Aorta (tissue), 5 donors: ENCODE measurements around the gene KCNQ1. TPM values are rescaled to one million over a fixed set of nuclear protein-coding genes. Genes with fewer than 3 reads are reported as not detected.

Experiments
- ATAC-seq: fragments of 200-7000 bp; cut with Tn5 transposase; one replicate; pipeline ENCODE4 v1.9.1; 2022; ENCODE audit warnings: moderate library complexity; ENCODE audit not compliant: low FRiP score
- DNase-seq, 2 donors: peaks; one replicate each; pipeline ENCODE4 v3.0.0-alpha.2; 2020
- H3K27ac ChIP-seq, 2 donors: one replicate each; pipeline ENCODE4 v1.5.1; 2013; ENCODE audit warnings: low read length in 2 of 2, mild to moderate bottlenecking in 2 of 2, moderate library complexity in 2 of 2, control low read depth in 1 of 2, inconsistent platforms in 1 of 2, low read depth in 1 of 2
- H3K27me3 ChIP-seq, 2 donors: one replicate each; pipeline ENCODE4 v1.6.1; 2013; ENCODE audit warnings: control low read depth in 1 of 2, low read length in 1 of 2, mild to moderate bottlenecking in 1 of 2, moderate library complexity in 1 of 2; ENCODE audit not compliant: insufficient read depth in 2 of 2, control insufficient read depth in 1 of 2
- H3K36me3 ChIP-seq, 2 donors: one replicate each; pipeline ENCODE4 v1.6.1; 2013; ENCODE audit warnings: control low read depth in 1 of 2, low read length in 1 of 2, mild to moderate bottlenecking in 1 of 2; ENCODE audit not compliant: insufficient read depth in 2 of 2, control insufficient read depth in 1 of 2
- H3K4me1 ChIP-seq, 2 donors: one replicate each; pipeline ENCODE4 v1.6.1; 2013; ENCODE audit warnings: low read length in 2 of 2, control low read depth in 1 of 2, mild to moderate bottlenecking in 1 of 2, moderate library complexity in 1 of 2; ENCODE audit not compliant: insufficient read depth in 2 of 2, control insufficient read depth in 1 of 2
- H3K4me3 ChIP-seq, 2 donors: one replicate each; pipeline ENCODE4 v1.5.1; 2013; ENCODE audit warnings: low read length in 2 of 2, control low read depth in 1 of 2, mild to moderate bottlenecking in 1 of 2
- H3K9me3 ChIP-seq: one replicate; pipeline ENCODE4 v1.6.1; 2013; ENCODE audit warnings: mild to moderate bottlenecking, low read length; ENCODE audit not compliant: control insufficient read depth
- WGBS, 2 donors: extraction: QIAGEN DNeasy Blood & Tissue Kit; methylation state at CpG; one replicate each; pipeline ENCODE4 v1.1.7; 2013; 5-methylcytosine and 5-hydroxymethylcytosine counted together
- intact Hi-C, 2 donors: fragments of 100-400 bp; cut with DNase I; formaldehyde crosslinking; loops; one replicate each; pipeline versions ENCODE4 v1.14.2 to v1.15.0; 2022
- polyA plus RNA-seq, 2 donors: library from polyadenylated mRNA; stranded (reverse); fragments of 200-250 nt; gene quantifications; one replicate each; pipeline ENCODE4 v1.2.3, GENCODE V29; 2013
- total RNA-seq, 2 donors: library from RNA; stranded (reverse); fragmentation: NEBNext Ultra II Directional; extraction: Animal tissue kit (Norgen Biotek cat#: 25700); gene quantifications; one replicate each; pipeline ENCODE4 v1.2.1, GENCODE V29; 2021
- donor health status: healthy with polysubstance abuse.
- donor health status: Bipolar disorder and iron deficiency.
- donor health status: DM: no; HTN: no; CAD: no.
- donor health status: DM: no; HTN: no; CAD: no.
- donor health status: DM: yes; HTN: yes; CAD: no.

The KCNQ1 gene
- total and polyA plus RNA-seq, 4 donors: 0.67 to 11.5 (median 5.8) TPM

DNA sequence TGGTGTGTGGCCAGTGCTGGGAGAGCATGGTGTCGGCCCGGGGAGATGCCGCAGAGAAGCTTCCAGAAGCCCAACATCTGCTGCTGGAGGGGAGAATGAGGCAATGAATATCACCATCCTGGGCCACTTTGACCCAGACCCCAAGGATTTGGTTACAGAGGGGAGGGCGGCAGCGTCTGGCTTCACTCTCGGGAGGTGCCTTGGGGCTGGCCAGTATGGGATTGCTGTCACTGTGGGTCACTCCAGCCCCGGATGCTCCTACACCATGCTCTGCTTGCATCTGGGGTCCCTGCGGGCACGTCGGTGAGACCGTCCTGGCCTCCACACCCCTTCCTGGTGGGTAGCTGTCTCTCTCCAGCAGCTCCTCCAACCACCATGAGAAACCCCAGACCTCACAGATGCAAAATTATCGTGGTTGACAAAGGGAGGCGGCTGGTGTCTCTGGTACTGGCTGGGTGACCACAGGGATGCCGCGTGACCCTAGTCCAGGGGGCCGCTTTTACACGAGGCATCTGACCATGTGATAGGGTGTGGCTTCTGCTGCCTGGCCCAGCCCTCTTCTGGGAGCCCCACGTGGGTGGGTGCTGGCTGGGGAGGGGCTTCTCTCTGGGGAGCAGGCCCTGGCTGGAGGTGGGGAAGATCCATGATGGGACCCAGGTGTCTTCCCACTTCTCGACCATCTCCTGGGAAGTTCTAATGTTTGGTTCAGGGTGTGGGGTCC, 5.7 kb downstream of the KCNQ1 start:
- DNase-seq (peak; percentile 43 to 62), ATAC-seq (no peak)
- Histone ChIP-seq H3K4me3 (no peak overlapping the region), H3K4me1 (no peaks in the 10 kb centered on the region), H3K9me3 (no peaks in the 10 kb centered on the region), H3K27me3 (no peaks in the 10 kb centered on the region), H3K36me3 (no peaks in the 10 kb centered on the region), H3K27ac (no peak overlapping the region)
- intact Hi-C loops: no loop called here
- WGBS, 2 donors: 81 to 83% methylated on average over 19 of the region's 19 CpGs

DNA sequence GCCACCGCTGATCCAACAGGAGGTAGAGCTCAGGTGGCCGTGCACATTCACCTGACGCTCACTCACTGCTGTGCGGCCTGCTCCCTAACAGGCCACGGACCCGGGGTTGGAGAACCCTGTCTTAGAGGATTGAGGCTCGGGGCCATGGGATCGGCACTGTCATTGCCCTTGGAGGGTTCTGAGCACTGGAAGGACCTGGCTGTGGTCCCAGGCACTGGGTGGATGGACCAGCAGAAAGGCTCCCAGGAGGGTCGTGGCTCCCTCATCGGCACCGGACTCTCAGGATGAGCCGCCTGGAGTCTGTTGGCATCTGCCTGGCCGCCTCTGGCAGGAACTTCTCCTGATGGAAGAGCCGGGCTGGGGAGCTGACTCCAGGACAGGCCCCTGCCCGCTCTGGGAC, 6.5 kb downstream of the KCNQ1 start:
- no peaks in the 10 kb centered on the region for H3K9me3 ChIP-seq
- ATAC-seq: no peak
- H3K27ac ChIP-seq: no peak overlapping the region
- H3K27me3 ChIP-seq: no peaks in the 10 kb centered on the region
- WGBS, 2 donors: 88 to 90% methylated on average over 15 of the region's 15 CpGs
- no peaks in the 10 kb centered on the region for H3K4me1 ChIP-seq
- H3K4me3 ChIP-seq: no peak overlapping the region
- DNase-seq: peak; percentile 40 to 72
- H3K36me3 ChIP-seq: no peaks in the 10 kb centered on the region
- intact Hi-C loops: no loop called here

DNA sequence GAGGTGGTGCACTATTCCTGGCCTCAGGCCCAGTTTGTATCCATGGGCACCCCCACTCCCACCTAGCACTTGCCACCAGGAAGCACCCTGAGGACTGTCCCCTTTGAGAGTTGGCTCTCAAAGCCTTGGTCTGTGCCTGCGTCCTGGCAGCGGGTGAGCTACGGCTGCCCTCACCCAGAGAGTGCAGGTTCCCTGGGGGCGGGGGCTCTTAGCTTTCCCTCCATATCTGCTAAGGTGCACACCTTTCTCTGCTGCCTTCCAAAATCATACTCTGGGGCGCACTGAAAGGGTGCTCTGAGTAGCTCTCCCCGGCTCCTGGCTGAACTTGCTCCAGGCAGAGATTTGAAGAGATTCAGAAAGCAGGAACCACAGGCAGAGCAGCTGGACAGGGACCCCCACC, 7.1 kb downstream of the KCNQ1 start:
- WGBS, 2 donors: 65 to 68% methylated on average over 6 of the region's 6 CpGs
- no peak overlapping the region for H3K27ac ChIP-seq
- DNase-seq: peak; percentile 24 to 51
- no peaks in the 10 kb centered on the region for H3K9me3 ChIP-seq
- no peaks in the 10 kb centered on the region for H3K36me3 ChIP-seq
- ATAC-seq: no peak
- intact Hi-C loops: no loop called here
- H3K4me3 ChIP-seq: no peak overlapping the region
- no peaks in the 10 kb centered on the region for H3K4me1 ChIP-seq
- no peaks in the 10 kb centered on the region for H3K27me3 ChIP-seq

DNA sequence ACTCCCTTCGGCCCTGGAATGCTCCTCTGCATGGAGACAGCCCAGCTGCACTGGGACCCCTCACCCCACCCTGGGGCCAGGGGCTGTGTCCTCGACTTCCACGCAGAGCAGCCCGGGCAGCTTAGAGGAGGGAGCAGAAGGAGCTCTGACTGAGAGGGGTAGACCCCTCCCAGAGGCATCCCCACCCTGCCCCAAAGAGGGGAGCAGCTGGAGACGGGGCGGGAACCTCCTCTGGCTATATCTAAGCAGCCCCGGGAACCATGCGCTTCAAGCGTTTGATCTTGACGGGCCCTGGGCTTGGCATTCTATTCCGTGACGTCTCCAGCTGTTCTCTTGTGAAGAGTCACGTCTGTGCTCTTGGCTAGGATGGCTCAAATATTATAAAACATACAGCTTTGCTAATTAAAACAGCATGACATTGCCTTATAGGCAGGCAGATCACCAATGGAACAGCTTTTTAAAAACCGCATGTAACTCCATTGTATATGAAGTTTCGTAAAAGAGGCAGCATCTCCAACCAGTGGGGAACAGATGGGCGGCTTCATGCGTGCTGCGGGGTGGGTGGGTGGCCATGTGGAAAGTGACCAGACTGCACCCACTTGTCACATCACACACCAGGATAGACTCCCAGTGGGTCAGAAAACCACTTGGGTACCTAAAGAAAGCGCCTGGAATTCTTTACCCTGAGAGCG, 7.7 kb downstream of the KCNQ1 start:
- ATAC-seq (no peak), DNase-seq (peak; percentile 26 to 39)
- WGBS, 2 donors: 49 to 50% methylated on average over 20 of the region's 20 CpGs
- no peak overlapping the region for H3K27ac ChIP-seq
- no peak overlapping the region for H3K4me3 ChIP-seq
- intact Hi-C loops: no loop called here
- no peaks in the 10 kb centered on the region for H3K27me3 ChIP-seq
- H3K9me3 ChIP-seq: no peaks in the 10 kb centered on the region
- H3K36me3 ChIP-seq: no peaks in the 10 kb centered on the region
- no peaks in the 10 kb centered on the region for H3K4me1 ChIP-seq

DNA sequence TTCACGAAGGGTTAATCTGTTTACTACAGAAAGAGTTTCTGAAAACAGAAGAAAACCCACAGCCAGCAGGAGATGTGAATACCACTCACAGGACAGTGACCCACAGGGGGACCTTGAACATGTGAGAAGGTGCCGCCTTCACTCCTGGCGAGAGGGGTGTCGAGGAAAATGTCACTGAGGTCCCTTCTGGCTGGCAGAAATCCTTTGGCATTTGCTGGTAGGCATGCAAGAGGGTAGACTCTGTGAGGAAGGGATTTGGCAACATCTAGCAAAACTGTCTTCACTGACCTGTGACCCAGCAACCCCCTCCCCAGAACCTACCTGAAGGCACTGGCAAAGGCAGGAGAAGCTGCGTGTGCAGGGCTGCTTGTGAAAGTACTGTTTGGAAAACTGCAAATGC, 8.6 kb downstream of the KCNQ1 start:
- Histone ChIP-seq H3K9me3 (no peaks in the 10 kb centered on the region), H3K36me3 (no peaks in the 10 kb centered on the region), H3K27me3 (no peaks in the 10 kb centered on the region), H3K4me3 (no peak overlapping the region), H3K4me1 (no peaks in the 10 kb centered on the region), H3K27ac (no peak overlapping the region)
- 88 to 90% methylated on average over 5 of the region's 5 CpGs for WGBS, 2 donors
- intact Hi-C loops: no loop called here
- no peak for ATAC-seq
- DNase-seq: peak; percentile 9 to 21

DNA sequence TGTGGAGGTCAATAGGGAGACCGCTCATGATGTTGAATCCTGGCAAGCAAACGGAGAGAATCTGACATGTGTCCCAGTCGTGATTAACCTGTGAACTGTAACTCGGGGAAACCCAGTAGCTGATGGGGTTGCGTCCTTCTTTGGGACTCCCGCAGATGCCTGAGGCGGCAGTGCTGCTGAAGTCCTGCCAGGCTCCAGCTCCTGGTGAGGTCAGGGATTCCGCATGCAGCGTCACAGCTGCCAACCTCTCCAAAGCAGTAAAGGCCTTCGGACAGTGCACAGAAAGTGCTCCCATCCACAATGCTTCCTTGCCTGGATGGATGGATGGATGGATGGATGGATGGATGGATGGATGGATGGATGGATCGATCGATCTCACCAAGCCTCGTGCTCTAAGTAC, 13.5 kb downstream of the KCNQ1 start:
- ATAC-seq: no peak
- WGBS, 2 donors: 82 to 87% methylated on average over 13 of the region's 13 CpGs

DNA sequence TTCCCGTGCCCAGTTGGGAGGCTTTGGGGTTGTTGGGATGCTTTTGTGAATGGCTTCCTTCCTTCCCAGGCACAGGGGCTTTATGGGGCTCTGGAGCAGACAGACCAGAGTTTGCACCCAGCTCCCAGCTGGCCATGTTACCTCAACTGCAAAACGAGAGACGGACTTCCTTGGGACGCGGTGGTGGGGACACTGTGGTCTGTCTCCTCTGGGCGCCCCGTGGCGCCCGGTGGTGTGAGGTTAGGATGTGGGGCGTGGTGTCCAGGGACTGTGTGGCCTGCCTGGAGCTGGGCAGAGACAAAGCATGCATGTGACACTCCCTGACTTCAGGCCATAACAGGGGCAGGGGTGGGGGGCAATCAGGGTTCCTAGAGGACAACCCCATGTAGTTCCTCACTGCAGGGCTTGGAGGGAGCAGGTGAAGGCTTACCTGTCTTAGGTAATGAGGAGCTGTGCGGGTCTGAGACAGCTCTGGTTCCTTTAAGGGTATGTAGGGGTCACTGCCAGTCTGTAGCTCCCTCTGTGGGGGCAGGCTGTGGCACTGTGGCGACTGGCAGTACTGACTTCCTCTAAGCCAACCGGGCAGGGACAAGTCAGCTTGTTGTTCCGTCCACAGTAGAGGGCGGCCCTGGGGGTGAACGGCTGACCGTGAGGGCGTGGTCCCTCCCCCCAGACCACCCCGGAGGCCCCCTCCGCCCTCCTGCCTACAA, 14.4 kb downstream of the KCNQ1 start:
- WGBS, 2 donors: 76 to 77% methylated on average over 20 of the region's 20 CpGs
- no peak overlapping the region for H3K27ac ChIP-seq
- no peaks in the 10 kb centered on the region for H3K9me3 ChIP-seq
- no peaks in the 10 kb centered on the region for H3K4me1 ChIP-seq
- H3K36me3 ChIP-seq: no peaks in the 10 kb centered on the region
- no peaks in the 10 kb centered on the region for H3K27me3 ChIP-seq
- DNase-seq: peak; percentile 33 to 65
- intact Hi-C loops: no loop called here
- ATAC-seq: no peak
- no peak overlapping the region for H3K4me3 ChIP-seq

More for the DNA sequence above, 13.5 kb downstream of the KCNQ1 start:
- Histone ChIP-seq H3K4me3 (no peak overlapping the region), H3K9me3 (no peaks in the 10 kb centered on the region), H3K4me1 (no peaks in the 10 kb centered on the region), H3K27ac (no peak overlapping the region), H3K36me3 (no peaks in the 10 kb centered on the region), H3K27me3 (no peaks in the 10 kb centered on the region)
- intact Hi-C loops: no loop called here
- peak; percentile 11 to 54 for DNase-seq

DNA sequence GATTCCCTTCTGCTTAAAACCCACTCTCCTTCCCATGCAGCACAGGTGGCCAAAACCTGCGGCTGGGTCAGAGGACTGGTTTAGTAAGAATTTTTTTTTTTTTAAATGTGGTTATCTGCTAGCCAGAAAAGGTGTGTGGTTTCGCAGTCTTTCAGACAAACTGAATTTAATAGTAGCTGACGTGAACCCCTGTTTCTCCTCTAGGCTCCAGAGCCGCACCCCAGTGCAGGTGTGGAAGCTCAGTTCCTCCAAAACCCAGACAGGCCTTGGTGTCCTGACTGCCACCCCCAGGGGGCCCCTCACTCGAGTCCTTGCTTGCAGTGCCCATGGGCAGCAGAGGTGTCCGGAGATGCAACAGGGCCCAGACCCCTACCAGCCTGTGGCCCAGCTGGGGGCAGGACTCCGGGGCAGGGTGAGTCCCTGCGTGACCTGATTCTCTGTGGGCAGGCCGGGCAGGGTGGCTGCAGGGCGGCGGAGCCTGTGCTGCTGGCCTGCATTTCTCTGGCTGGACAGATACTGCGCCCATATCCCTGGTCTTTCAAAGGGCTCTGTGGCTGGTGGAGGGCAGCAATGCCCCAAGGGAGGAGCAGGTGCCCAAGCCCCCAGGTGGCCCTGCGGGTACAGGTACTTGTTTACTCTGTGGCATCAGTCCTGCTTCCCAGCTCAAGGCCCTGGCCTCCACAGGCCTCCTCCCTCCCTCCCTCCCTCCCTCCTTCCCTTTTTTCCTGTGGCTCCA, 15.2 kb downstream of the KCNQ1 start:
- H3K4me3 ChIP-seq: no peak overlapping the region
- ATAC-seq: no peak
- no peaks in the 10 kb centered on the region for H3K4me1 ChIP-seq
- H3K36me3 ChIP-seq: no peaks in the 10 kb centered on the region
- 90 to 91% methylated on average over 13 of the region's 13 CpGs for WGBS, 2 donors
- H3K27me3 ChIP-seq: no peaks in the 10 kb centered on the region
- no peaks in the 10 kb centered on the region for H3K9me3 ChIP-seq
- no peak overlapping the region for H3K27ac ChIP-seq
- intact Hi-C loops: no loop called here
- DNase-seq: peak in 1 of 2 donors; percentile 66
